AG04449 (cell line): Measurements from ENCODE around the gene CKAP2.
"Not testable (repeated sequence)": the region's sequence is repeated elsewhere in the genome, so short reads cannot be mapped to it uniquely, and the experiment has no call there.

Experiments used
- CTCF ChIA-PET: fragments of 350-600 bp; formaldehyde crosslinking; extraction: SDS; loops from one replicate; lab custom pipeline; 2021; ENCODE audit warnings: antibody characterized with exemption; lab: Yijun Ruan, JAX
- POLR2A ChIA-PET: fragments of 400-600, 350-600 bp; formaldehyde crosslinking; extraction: SDS; loops from one replicate; lab custom pipeline; 2020; ENCODE audit warnings: antibody characterized with exemption, inconsistent platforms; lab: Yijun Ruan, JAX
- DNase-seq: peaks from one replicate; pipeline ENCODE4 v3.0.0-alpha.2; 2010; ENCODE audit warnings: low read depth, low spot score
- H3K4me3 ChIP-seq: 2 replicates; pipeline ENCODE4 v1.5.1; 2011; ENCODE audit warnings: low read depth, mild to moderate bottlenecking, control low read depth, low read length

The CKAP2 gene

DNA sequence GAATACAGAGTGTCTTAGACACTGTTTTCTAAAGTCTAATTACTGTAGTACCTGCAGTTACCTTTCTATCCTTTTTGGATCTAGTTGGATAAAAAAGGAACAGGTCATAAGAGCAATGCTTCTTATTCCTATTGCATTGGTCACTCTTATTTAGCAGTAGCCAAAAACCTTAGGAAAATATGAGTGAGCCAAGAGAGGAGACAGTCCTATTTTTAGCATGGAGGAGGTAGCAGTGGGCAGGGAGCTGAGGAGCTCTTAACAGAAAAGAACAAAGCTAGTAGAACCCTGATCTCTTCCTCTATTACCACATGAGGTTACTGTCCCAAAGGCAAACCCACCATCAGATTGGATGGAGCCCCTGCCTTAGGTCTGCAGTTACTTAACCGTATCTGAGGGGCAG, 50.6 kb downstream of the CKAP2 start:
- CTCF ChIA-PET, DNase-seq, POLR2A ChIA-PET, H3K4me3 ChIP-seq: not testable (repeated sequence)

DNA sequence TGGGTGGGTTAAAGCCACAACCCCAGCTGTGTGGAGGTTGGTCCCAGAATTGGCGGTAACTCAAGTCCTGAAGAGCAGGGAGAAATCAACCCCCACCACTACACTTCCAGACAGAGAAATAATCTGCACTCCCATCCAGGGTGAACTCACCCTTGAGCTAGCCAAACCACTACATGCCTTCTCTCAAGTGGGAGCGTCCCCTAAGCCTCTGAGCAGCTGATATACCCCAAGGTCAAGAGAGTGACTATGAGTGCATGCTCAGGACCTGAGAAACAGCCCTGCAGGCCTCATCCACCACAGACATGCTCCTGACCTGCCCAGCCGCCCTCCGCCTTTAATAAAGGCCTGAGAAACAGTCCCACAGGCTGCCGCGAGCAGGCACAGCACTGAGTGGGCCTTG, 54.3 kb downstream of the CKAP2 start:
- POLR2A ChIA-PET, CTCF ChIA-PET, DNase-seq, H3K4me3 ChIP-seq: not testable (repeated sequence)

DNA sequence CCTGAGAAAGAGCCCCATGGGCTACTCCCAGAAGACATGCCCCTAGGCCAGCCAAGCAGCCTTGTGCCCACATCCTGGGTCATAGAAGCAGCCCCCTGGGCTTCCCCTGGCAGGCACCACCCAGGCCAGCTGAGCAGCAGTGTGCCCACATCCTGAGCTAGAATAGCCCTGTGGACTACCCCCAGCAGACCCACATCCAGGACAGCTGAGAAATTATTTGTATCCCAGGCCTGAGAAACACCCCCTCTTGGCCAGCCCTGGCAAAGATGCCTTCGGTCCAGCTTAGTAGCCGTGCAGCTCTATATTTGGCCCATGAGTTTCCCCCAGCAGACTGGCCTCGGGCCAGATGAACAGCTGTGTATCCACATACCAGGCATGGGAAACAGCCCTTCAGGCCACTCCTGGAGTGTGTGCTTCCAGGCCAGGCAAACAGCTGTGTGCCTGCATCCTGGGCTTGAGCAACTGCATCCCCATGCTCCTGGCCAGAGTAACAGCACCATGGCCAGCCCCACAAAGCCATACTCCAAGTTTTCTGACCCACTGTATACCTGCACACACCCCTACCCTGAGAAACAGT, 55.0 kb downstream of the CKAP2 start:
- POLR2A ChIA-PET, DNase-seq, H3K4me3 ChIP-seq, CTCF ChIA-PET: not testable (repeated sequence)

DNA sequence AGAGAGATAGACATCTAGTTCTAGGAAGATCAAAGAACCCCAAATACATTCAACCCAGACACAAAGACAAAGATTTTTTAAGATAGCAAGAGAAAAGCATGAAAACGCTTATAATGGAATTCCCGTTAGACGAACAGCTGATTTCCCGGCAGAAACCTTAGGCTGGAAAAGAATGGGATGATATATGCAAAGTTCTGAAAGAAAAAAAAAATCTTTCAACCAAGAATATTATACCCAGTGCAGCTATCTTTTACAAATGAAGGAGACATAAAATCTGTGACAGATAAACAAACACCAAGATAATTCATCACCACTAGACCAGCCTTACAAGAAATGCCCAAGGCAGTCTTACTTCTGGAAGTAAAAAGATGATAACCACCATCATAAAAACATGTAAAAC, 56.3 kb downstream of the CKAP2 start:
- POLR2A ChIA-PET, DNase-seq, CTCF ChIA-PET, H3K4me3 ChIP-seq: not testable (repeated sequence)

DNA sequence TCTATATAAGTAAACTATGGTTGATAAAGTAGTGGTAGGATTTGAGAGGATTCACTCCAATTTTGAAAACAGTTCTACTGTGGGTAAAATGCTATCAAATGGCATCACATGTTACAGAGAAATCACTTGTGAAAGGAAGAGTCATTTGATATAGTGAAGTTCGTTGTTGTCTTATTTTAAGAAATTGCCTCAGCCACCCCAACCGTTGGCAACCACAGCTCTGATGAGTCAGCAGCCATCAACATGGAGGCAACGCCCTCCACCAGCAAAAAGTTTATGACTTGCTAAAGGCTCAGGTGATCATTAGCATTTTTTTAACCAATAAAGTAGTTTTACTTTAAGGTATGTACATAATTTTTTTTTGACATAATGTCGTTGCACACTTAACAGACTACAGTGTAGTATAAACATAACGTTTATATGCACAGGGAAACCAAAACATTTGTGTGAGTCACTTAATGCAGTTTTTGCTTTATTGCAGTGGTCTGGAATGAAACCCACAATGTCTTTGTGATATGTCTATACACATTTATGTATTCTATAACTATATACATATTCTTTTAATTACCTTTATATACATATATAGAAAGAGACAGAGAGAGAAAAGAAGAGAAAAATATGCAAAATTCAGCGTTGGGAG, 58.8 kb downstream of the CKAP2 start:
- POLR2A ChIA-PET, DNase-seq, H3K4me3 ChIP-seq, CTCF ChIA-PET: not testable (repeated sequence)

DNA sequence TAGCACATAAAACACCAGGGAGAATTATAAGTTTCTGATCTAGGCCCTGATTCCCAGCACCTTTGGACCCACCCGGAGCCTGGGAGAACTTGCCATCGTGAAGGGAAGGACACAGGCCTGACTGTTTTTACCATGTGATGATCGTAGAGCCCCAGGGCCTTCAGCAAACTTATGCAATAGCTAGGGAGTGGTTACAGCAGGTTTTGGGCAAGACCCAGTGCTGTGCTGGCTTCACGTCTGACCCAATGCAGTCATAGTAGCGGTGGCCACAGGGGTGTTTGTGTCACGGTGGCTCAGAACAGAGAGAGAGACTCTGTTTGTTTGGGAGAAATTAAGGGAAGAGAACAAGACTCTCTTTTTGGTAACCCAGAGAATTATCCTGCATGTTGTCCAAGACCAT, 68.0 kb downstream of the CKAP2 start:
- DNase-seq, result not testable (repeated sequence)

More for the DNA sequence above, 68.0 kb downstream of the CKAP2 start:
- CTCF ChIA-PET, H3K4me3 ChIP-seq, POLR2A ChIA-PET: not testable (repeated sequence)
